Activated CD4-positive, alpha-beta T cell treated with anti-CD3 and anti-CD28 coated beads, Interleukin-2, amount 10 ng/mL, durations not matched to agents 24 days and 14 days (primary cell): ENCODE measurements around the gene MAP3K21. TPM values are rescaled to one million over a fixed set of nuclear protein-coding genes. Genes with fewer than 3 reads are reported as not detected.
A peak's percentile ranks its signal among the peaks of the same experiment; 100 is the strongest.

Source experiments
- DNase-seq: peaks from one replicate; pipeline ENCODE4 v3.0.0; 2022
- H3K27ac Mint-ChIP-seq: one replicate; pipeline ENCODE4 v1.8.0; 2022; ENCODE audit warnings: mild to moderate bottlenecking, mixed read lengths
- H3K27me3 Mint-ChIP-seq: one replicate; pipeline ENCODE4 v1.8.0; 2022; ENCODE audit warnings: mixed read lengths
- H3K36me3 Mint-ChIP-seq: one replicate; pipeline ENCODE4 v1.8.0; 2022; ENCODE audit warnings: low read depth, mild to moderate bottlenecking, mixed read lengths
- H3K4me1 Mint-ChIP-seq: one replicate; pipeline ENCODE4 v1.8.0; 2021; ENCODE audit warnings: mixed read lengths
- H3K4me3 Mint-ChIP-seq: one replicate; pipeline ENCODE4 v1.8.0; 2022; ENCODE audit warnings: mild to moderate bottlenecking, moderate library complexity, mixed read lengths
- H3K9me3 Mint-ChIP-seq: one replicate; pipeline ENCODE4 v1.8.0; 2021; ENCODE audit warnings: mixed read lengths
- intact Hi-C: fragments of 100-400 bp; cut with micrococcal nuclease; formaldehyde crosslinking; loops from one replicate; pipeline ENCODE4 v1.15.1; 2023
- total RNA-seq: library from RNA; stranded (reverse); gene quantifications from 2 replicates; pipeline ENCODE4 v1.2.3, GENCODE V29; 2022

The MAP3K21 gene
- total RNA-seq, 1 donor from 2014 or later, result 1.5 TPM

GRCh38 chr1:233300326-233300725, 27.2 kb upstream of the MAP3K21 start:
- Mint-ChIP-seq H3K4me3 (no peak overlapping the region), H3K4me1 (peaks cover 6% of the 10 kb centered on the region), H3K9me3 (no peaks in the 10 kb centered on the region), H3K36me3 (no peaks in the 10 kb centered on the region), H3K27me3 (peaks cover 17% of the 10 kb centered on the region), H3K27ac (no peak overlapping the region)
- intact Hi-C loops, result loop anchor here (10.0 kb wide), 2 partner anchors 64 to 666 kb away; partner anchors contain the start of gene SIPA1L2
- DNase-seq, result peak; percentile 45

DNA sequence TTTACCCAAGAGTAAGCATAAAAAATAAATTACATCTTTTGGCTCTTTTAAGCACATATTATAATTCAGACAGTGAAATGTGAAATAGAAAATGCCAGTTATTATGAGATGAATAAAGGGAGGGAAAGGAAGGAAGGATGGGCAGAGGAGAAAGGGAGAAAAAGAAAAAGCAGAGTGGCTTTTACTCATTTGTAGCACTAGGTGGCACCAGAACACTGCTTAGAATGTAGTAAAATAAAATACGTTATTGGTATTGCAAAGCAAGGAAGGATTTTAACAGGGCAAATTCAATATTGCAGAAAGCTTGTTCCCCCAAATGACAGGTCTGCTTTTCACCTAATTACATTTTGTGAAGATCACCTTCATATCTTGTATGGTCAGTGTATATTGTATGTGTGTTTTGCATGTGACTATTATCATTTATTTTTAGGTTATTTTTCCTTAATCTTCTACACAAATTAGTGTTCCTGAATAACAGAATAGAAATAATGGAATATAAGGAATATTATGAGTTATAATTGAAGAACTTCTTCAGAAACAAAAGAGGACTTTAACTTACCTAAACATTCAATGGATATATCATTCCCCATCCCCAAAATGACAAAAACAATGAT, 22.9 kb upstream of the MAP3K21 start:
- no peak overlapping the region for H3K4me3 Mint-ChIP-seq

DNA sequence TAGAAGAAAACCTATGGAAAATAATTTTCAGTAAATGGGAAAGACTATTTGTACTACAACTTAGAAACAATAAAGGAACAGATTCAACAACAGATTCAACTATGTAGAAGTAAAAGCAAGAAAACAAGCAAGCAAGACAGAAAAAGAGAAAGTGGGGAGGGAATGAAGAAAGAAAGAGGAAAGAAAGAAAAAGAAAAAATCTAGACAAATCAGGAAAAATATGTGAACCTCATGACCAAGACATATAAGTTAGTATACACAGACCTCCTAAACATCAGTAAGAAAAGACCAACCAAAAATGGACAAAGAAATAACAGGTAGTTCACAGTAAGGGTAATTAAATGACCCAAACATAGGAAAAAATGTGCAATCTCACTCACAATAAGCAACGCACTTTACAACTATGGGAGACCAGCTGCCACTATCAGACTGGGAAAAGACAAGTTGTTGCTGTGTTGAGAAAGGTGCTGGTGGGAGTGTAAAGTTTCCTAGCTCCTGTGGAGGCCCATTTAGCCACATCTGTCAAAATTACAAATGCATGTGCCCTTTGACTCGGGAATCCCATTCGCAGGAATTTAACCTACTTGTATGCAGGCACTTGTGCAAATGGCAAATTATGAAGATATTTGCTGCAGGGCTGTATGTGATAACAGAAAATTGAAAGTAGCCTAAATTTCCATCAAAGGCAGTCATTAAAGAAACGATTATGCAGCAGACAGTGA, 13.9 kb upstream of the MAP3K21 start:
- no peak overlapping the region for H3K4me3 Mint-ChIP-seq
- H3K9me3 Mint-ChIP-seq, result no peaks in the 10 kb centered on the region
- H3K27me3 Mint-ChIP-seq, result peaks cover 57% of the 10 kb centered on the region
- no peak for DNase-seq
- H3K27ac Mint-ChIP-seq, result no peak overlapping the region
- intact Hi-C loops, result no loop called here
- no peaks in the 10 kb centered on the region for H3K36me3 Mint-ChIP-seq
- H3K4me1 Mint-ChIP-seq, result no peaks in the 10 kb centered on the region

More for the DNA sequence above, 22.9 kb upstream of the MAP3K21 start:
- peaks cover 41% of the 10 kb centered on the region for H3K27me3 Mint-ChIP-seq
- H3K36me3 Mint-ChIP-seq, result no peaks in the 10 kb centered on the region
- intact Hi-C loops, result loop anchor here (2.0 to 10.0 kb wide), 4 partner anchors 60 to 760 kb away; partner anchors contain the start of gene SIPA1L2
- H3K9me3 Mint-ChIP-seq, result no peaks in the 10 kb centered on the region
- no peaks in the 10 kb centered on the region for H3K4me1 Mint-ChIP-seq
- H3K27ac Mint-ChIP-seq, result no peak overlapping the region
- no peak for DNase-seq

GRCh38 chr1:233315718-233316301, 11.7 kb upstream of the MAP3K21 start:
- H3K4me1 Mint-ChIP-seq, result no peaks in the 10 kb centered on the region
- no peaks in the 10 kb centered on the region for H3K9me3 Mint-ChIP-seq
- no peak overlapping the region for H3K27ac Mint-ChIP-seq
- no peaks in the 10 kb centered on the region for H3K36me3 Mint-ChIP-seq
- intact Hi-C loops, result no loop called here
- peaks cover 66% of the 10 kb centered on the region for H3K27me3 Mint-ChIP-seq
- H3K4me3 Mint-ChIP-seq, result no peak overlapping the region
- DNase-seq, result no peak

- H3K4me3 Mint-ChIP-seq, result no peak overlapping the region
- H3K27me3 Mint-ChIP-seq, result peaks cover 62% of the 10 kb centered on the region
- intact Hi-C loops, result no loop called here
- H3K4me1 Mint-ChIP-seq, result no peaks in the 10 kb centered on the region
- no peaks in the 10 kb centered on the region for H3K9me3 Mint-ChIP-seq
- no peak for DNase-seq
- no peaks in the 10 kb centered on the region for H3K36me3 Mint-ChIP-seq
- H3K27ac Mint-ChIP-seq, result no peak overlapping the region
These were observed 11.1 kb upstream of the MAP3K21 start for GRCh38 chr1:233316473-233316872.

DNA sequence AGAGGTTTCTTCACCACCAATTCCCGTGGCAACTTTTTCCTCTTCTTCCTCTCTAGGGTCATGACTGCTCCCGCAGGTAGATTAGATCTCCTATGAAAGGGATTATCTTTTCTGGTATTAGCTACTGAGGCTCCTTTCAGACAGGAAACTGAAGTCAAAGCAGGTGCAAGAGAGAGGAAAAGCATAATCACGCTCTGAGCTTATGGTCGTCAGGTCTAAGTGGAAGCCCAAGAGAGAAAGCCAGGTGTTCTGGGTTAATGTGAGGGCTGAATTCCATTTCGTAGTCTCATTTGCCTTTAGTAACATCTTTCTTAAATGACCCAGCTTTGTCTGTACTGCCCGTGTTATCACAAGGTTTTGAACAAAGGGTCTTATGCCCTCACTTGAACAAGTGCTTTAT, 8.3 kb upstream of the MAP3K21 start:
- Mint-ChIP-seq H3K27ac (no peak overlapping the region), H3K9me3 (no peaks in the 10 kb centered on the region), H3K27me3 (peaks cover 55% of the 10 kb centered on the region), H3K4me1 (no peaks in the 10 kb centered on the region), H3K36me3 (no peaks in the 10 kb centered on the region), H3K4me3 (no peak overlapping the region)
- intact Hi-C loops, result no loop called here
- no peak for DNase-seq

DNA sequence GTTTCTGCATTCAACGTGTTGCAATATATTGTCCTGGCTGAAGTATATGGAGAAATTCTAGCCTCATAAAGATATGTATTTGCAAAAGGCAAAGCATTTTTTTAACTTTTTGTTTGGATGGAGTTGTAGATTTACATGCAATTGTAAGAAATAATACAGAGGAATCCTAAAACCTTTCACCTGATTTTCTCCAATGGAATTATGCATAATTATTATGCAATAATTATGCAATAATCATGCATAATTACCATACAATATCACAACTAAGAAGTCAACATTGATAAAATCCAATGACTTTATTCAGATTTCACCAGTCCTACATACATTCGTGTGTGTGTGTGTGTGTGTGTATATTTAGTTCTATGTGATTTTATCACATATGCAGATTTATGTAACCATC, 7.5 kb upstream of the MAP3K21 start:
- H3K27me3 Mint-ChIP-seq, result peaks cover 54% of the 10 kb centered on the region
- intact Hi-C loops, result no loop called here
- no peaks in the 10 kb centered on the region for H3K36me3 Mint-ChIP-seq
- no peak overlapping the region for H3K27ac Mint-ChIP-seq
- DNase-seq, result no peak
- H3K4me1 Mint-ChIP-seq, result no peaks in the 10 kb centered on the region
- no peaks in the 10 kb centered on the region for H3K9me3 Mint-ChIP-seq
- H3K4me3 Mint-ChIP-seq, result no peak overlapping the region

DNA sequence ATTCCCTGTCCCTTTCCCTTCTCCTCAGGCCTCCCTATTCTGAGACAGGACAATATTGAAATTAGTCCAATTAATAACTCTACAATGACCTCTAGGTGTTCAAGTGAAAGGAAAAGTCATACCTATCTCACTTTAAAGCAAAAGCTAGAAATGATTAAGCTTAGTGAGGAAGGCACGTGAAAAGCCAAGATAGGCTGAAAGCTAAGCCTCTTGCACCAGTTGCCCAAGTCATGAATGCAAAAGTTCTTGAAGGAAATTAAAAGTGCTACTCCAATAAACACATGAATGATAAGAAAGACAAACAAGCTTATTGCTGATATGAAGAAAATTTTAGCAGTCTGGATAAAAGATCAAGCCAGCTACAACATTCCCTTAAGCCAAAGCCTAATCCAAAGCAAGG, 3.8 kb upstream of the MAP3K21 start:
- H3K4me1 Mint-ChIP-seq, result peaks cover 5% of the 10 kb centered on the region
- intact Hi-C loops, result no loop called here
- H3K4me3 Mint-ChIP-seq, result no peak overlapping the region
- no peaks in the 10 kb centered on the region for H3K9me3 Mint-ChIP-seq
- no peak for DNase-seq
- H3K27me3 Mint-ChIP-seq, result peaks cover 37% of the 10 kb centered on the region
- no peak overlapping the region for H3K27ac Mint-ChIP-seq
- H3K36me3 Mint-ChIP-seq, result no peaks in the 10 kb centered on the region

DNA sequence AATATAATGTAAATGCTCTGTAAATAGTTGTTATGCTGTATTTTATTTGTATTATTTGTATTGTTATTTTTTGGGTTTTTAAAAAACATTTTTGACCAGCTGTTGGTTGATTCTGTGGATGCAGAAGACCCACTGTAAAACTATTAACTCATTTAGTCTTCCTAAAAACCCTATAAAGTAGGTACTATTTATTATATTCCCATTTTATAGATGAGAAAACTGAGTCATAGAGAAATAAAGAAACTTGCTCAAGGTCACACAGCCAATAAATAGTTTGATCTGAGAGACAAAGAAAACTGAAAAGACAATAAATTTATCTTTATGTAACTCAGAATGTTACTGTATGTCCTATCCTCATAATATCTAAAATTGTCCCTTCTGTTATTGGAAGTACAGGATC, 1.2 kb upstream of the MAP3K21 start:
- no peak for DNase-seq
- Mint-ChIP-seq H3K4me1 (peaks cover 7% of the 10 kb centered on the region), H3K27me3 (peaks cover 42% of the 10 kb centered on the region), H3K36me3 (no peaks in the 10 kb centered on the region), H3K4me3 (no peak overlapping the region), H3K9me3 (no peaks in the 10 kb centered on the region), H3K27ac (no peak overlapping the region)
- intact Hi-C loops, result loop anchor here (5.0 kb wide), 2 partner anchors 34 to 374 kb away; partner anchors contain the start of gene NTPCR

DNA sequence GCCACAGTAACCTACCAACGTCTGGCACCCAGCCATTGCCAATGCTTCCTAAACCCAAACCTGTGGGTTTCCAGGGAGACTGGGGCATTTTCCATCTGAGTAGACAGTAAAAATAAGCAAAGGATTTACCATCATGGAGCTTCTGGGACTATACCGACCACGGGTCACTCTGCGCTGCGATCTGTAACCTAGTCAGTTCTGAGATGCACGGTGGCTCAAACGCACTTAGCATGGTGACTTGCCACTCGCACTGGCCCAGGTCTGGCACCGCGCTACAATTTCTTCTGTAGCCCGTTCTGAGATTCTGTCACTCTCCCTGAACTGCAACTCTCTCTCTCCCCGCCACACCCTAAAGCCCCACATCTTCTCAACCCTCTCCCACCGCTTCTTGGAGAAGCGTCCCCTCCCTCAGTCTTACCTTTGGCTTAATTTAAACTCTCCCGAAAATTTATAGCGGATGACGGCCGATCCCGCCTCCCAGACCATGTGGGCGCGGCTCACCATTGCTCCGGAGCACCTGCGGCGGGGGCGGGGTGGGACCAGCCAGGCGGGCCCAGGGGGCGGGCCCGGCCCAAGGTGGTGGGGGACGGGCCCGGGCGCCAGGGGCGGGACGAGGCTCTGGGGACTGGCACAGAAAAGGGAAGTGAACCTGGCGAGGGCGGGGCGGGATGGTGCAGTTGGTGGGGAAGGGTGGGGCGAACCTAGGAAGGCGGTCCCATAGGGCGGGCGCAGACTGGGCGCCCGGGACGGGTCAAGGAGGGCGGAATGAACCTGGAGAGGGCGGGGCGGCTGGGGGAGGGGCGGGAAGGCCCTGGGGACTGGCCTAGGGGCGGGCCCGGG, 493 bp upstream of the MAP3K21 start:
- Mint-ChIP-seq H3K27me3 (peaks cover 43% of the 10 kb centered on the region), H3K27ac (no peak overlapping the region), H3K9me3 (no peaks in the 10 kb centered on the region), H3K4me3 (peak overlapping the region; percentile 84), H3K4me1 (peaks cover 7% of the 10 kb centered on the region), H3K36me3 (no peaks in the 10 kb centered on the region)
- intact Hi-C loops, result loop anchor here (5.0 kb wide), 2 partner anchors 35 to 375 kb away; partner anchors contain the start of gene NTPCR
- peak; percentile 93 for DNase-seq

DNA sequence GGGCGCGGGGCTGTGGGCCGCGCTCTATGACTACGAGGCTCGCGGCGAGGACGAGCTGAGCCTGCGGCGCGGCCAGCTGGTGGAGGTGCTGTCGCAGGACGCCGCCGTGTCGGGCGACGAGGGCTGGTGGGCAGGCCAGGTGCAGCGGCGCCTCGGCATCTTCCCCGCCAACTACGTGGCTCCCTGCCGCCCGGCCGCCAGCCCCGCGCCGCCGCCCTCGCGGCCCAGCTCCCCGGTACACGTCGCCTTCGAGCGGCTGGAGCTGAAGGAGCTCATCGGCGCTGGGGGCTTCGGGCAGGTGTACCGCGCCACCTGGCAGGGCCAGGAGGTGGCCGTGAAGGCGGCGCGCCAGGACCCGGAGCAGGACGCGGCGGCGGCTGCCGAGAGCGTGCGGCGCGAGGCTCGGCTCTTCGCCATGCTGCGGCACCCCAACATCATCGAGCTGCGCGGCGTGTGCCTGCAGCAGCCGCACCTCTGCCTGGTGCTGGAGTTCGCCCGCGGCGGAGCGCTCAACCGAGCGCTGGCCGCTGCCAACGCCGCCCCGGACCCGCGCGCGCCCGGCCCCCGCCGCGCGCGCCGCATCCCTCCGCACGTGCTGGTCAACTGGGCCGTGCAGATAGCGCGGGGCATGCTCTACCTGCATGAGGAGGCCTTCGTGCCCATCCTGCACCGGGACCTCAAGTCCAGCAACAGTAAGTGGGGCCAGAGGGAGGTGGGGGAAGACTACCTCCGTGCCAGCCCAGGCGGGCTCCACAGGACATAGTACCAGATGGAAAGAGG, 808 bp downstream of the MAP3K21 start:
- Mint-ChIP-seq H3K36me3 (no peaks in the 10 kb centered on the region), H3K27ac (no peak overlapping the region), H3K9me3 (no peaks in the 10 kb centered on the region), H3K27me3 (peaks cover 40% of the 10 kb centered on the region), H3K4me1 (peaks cover 7% of the 10 kb centered on the region), H3K4me3 (peak overlapping the region; percentile 71)
- intact Hi-C loops, result loop anchor here (5.0 kb wide), 2 partner anchors 36 to 376 kb away; partner anchors contain the start of gene NTPCR
- peak; percentile 77 for DNase-seq

DNA sequence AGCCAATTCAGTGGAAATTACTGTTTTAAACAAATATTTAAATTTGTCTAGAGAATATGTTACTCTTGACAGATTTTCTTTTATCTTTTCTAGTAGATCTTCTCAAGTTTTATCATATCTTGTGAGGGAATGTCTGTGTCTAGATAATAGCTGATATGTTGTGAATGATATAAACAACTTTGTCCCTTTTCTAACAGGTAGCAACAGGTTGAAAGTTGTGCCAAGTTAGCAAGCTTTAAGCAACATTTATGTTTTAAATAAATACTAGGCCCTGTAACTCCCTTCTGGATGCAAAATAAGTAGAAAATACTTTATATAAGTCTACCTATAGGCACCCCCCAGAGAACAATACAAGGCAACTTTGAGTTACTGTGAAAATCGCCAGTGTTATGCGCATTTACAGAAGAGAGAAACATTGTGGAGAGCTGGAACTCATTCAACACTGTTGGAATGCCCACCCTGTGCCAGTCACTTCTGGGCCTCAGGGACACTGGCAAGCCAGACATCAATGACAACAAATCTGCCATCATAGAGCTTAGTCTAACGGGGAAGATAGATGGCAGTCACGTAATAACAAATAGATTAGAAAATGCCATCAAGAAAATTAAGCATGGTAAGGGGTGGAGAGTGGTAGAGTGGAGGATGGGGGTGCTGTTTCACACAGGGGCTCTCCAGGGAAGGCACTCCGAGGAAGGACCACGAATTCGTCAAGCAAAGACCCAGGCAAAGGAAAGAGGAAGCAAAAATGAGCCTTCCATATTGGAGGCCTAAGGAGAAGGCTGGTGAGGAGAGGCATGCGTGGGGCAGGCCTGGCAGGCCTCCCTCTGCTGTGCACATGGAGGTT, 4.4 kb downstream of the MAP3K21 start:
- DNase-seq, result no peak
- no peak overlapping the region for H3K4me3 Mint-ChIP-seq
- H3K27ac Mint-ChIP-seq, result no peak overlapping the region
- no peaks in the 10 kb centered on the region for H3K36me3 Mint-ChIP-seq
- peaks cover 4% of the 10 kb centered on the region for H3K4me1 Mint-ChIP-seq
- peaks cover 36% of the 10 kb centered on the region for H3K27me3 Mint-ChIP-seq
- no peaks in the 10 kb centered on the region for H3K9me3 Mint-ChIP-seq
- intact Hi-C loops, result no loop called here
